K562 (cell line): ENCODE data around the gene SOS2. TPM values are rescaled to one million over a fixed set of nuclear protein-coding genes. Genes with fewer than 3 reads are reported as not detected.

Source experiments
- ATAC-seq: fragments of 200-7000 bp; cut with Tn5 transposase; 3 replicates; pipeline ENCODE4 v1.9.1; 2020; ENCODE audit warnings: moderate library complexity
- BruUV-seq: library from RNA; stranded (reverse); fragments of 400-500 nt; replicated peaks from 2 replicates; lab custom pipeline; 2021; lab: Mats Ljungman, UMichigan
- CTCF ChIA-PET: fragments of 300-600 bp; formaldehyde crosslinking; extraction: SDS; loops from one replicate; lab custom pipeline; 2021; ENCODE audit warnings: low intra/inter-chr PET ratio; lab: Yijun Ruan, JAX
- POLR2A ChIA-PET: fragments of 300-600, 350-650 bp; sonication (Branson Sonifier 250); formaldehyde crosslinking; extraction: SDS; loops from one replicate; lab custom pipeline; 2021; ENCODE audit warnings: antibody characterized with exemption, inconsistent platforms; lab: Yijun Ruan, JAX
- DNase-seq, 4 experiments: peaks; one replicate each; pipeline versions ENCODE4 v3.0.0 to v3.0.0-alpha.2; 2011 to 2018; ENCODE audit warnings: low spot score in 3 of 4, mixed read lengths in 3 of 4; ENCODE audit errors: extremely low read depth in 1 of 4
- FAIRE-seq: peaks from 2 replicates; lab custom pipeline; 2011; peaks lifted over from hg19 to GRCh38; lab: Jason Lieb, UNC
- H2AFZ ChIP-seq: 2 replicates; pipeline ENCODE4 v1.6.0; 2011; ENCODE audit warnings: low read depth, low read length, control low read depth, inconsistent platforms
- H3K27ac ChIP-seq: fragments of 200-600 bp; 3 replicates; pipeline ENCODE4 v1.8.0; 2011; ENCODE audit warnings: low read depth, mild to moderate bottlenecking, control low read depth, inconsistent platforms, low read length, moderate library complexity, mixed read lengths; ENCODE audit errors: extremely low read depth
- H3K27me3 ChIP-seq, 2 experiments: fragments of 300-600 bp in 1 of 2; 2 replicates in 1 of 2; 3 replicates in 1 of 2; pipeline versions ENCODE4 v1.6.0 to v1.8.0; 2011; ENCODE audit warnings: inconsistent platforms in 2 of 2, low read length in 2 of 2, mild to moderate bottlenecking in 1 of 2, mixed read lengths in 1 of 2, moderate library complexity in 1 of 2; ENCODE audit not compliant: control insufficient read depth in 2 of 2, insufficient read depth in 2 of 2
- H3K36me3 ChIP-seq: fragments of 300-600 bp; 3 replicates; pipeline ENCODE4 v1.8.0; 2011; ENCODE audit warnings: mild to moderate bottlenecking, low read length, inconsistent platforms; ENCODE audit not compliant: control insufficient read depth, insufficient read depth
- H3K4me1 ChIP-seq, 2 experiments: fragments of 200-600 bp in 1 of 2; replicated peaks in 1 of 2; 2 replicates in 1 of 2; 3 replicates in 1 of 2; pipeline versions ENCODE4 v1.5.1 to v1.8.0; 2011; ENCODE audit warnings: inconsistent platforms in 2 of 2, low read length in 2 of 2, mild to moderate bottlenecking in 1 of 2, mixed read lengths in 1 of 2, moderate library complexity in 1 of 2; ENCODE audit not compliant: control insufficient read depth in 2 of 2, insufficient read depth in 2 of 2
- H3K4me2 ChIP-seq: 2 replicates; pipeline ENCODE4 v1.6.1; 2011; ENCODE audit warnings: low read length, control low read depth, inconsistent platforms, mixed read lengths; ENCODE audit not compliant: insufficient read depth
- H3K4me3 ChIP-seq: fragments of 200-600 bp; sonication (generic), shearing (Covaris generic); 2 replicates; pipeline ENCODE4 v1.5.1; 2016; ENCODE audit warnings: control low read depth, inconsistent platforms
- H3K79me2 ChIP-seq: fragments of 200-600 bp; 3 replicates; pipeline ENCODE4 v1.8.0; 2011; ENCODE audit warnings: low read length, inconsistent platforms; ENCODE audit not compliant: control insufficient read depth, insufficient read depth
- H3K9ac ChIP-seq, 2 experiments: 2 replicates each; pipeline versions ENCODE4 v1.6.0 to v1.6.1; 2011; ENCODE audit warnings: low read depth in 2 of 2, low read length in 2 of 2, control low read depth in 1 of 2, inconsistent platforms in 1 of 2, mild to moderate bottlenecking in 1 of 2, mixed read lengths in 1 of 2; ENCODE audit not compliant: insufficient read depth in 1 of 2
- H3K9me1 ChIP-seq: one replicate; pipeline ENCODE4 v1.6.0; 2011; ENCODE audit warnings: inconsistent platforms, mild to moderate bottlenecking, low read length, moderate library complexity; ENCODE audit not compliant: control insufficient read depth, insufficient read depth
- H3K9me3 ChIP-seq: replicated peaks from 2 replicates; pipeline ENCODE4 v1.5.1; 2011; ENCODE audit warnings: low read depth, low read length, inconsistent platforms; ENCODE audit not compliant: control insufficient read depth, insufficient read depth
- H4K20me1 ChIP-seq: replicated peaks from 2 replicates; pipeline ENCODE4 v1.6.1; 2011; ENCODE audit warnings: low read length, inconsistent platforms, mixed read lengths; ENCODE audit not compliant: control insufficient read depth, insufficient read depth
- CEBPG ChIP-seq, 3 experiments: fragments of 200-800 bp in 1 of 3; sonication (Bioruptor generic) in 1 of 3; sonication (generic) in 1 of 3; formaldehyde crosslinking in 1 of 3; IDR thresholded peaks in 2 of 3; conservative IDR thresholded peaks in 1 of 3; 2 replicates each; pipeline versions ENCODE4 v1.6.1 to v1.8.0; 2016 to 2022; ENCODE audit warnings: missing compliant biosample characterization in 2 of 3, missing genetic modification characterization in 2 of 3, mild to moderate bottlenecking in 1 of 3, missing genetic modification reagents in 1 of 3
- ETS2 ChIP-seq: IDR thresholded peaks from 2 replicates; pipeline ENCODE4 v1.6.1; 2016; ENCODE audit warnings: borderline replicate concordance, missing genetic modification characterization, mild to moderate bottlenecking, moderate library complexity, missing compliant biosample characterization; ENCODE audit not compliant: poor library complexity, severe bottlenecking
- FOXA1 ChIP-seq: fragments of 450-650 bp; IDR thresholded peaks from 2 replicates; pipeline ENCODE4 v1.6.1; 2016; ENCODE audit warnings: mild to moderate bottlenecking, borderline replicate concordance
- FOXK1 ChIP-seq: sonication (generic); formaldehyde crosslinking; IDR thresholded peaks from 2 replicates; pipeline ENCODE4 v1.8.0; 2022; ENCODE audit warnings: missing genetic modification reagents, mild to moderate bottlenecking, borderline replicate concordance
- KHSRP ChIP-seq: fragments of 450-650 bp; IDR thresholded peaks from 2 replicates; pipeline ENCODE4 v1.6.1; 2017
- NBN ChIP-seq: fragments of 450-650 bp; IDR thresholded peaks from 2 replicates; pipeline ENCODE4 v1.6.1; 2016; ENCODE audit warnings: low read depth, mild to moderate bottlenecking
- PHF20 ChIP-seq: fragments of 450-650 bp; IDR thresholded peaks from 2 replicates; pipeline ENCODE4 v1.6.1; 2018; ENCODE audit not compliant: partially characterized antibody
- PHTF2 ChIP-seq: fragments of 250-450 bp; sonication (Bioruptor Pico); IDR thresholded peaks from 2 replicates; pipeline ENCODE4 v1.5.0; 2021; ENCODE audit warnings: mild to moderate bottlenecking
- POLR2B ChIP-seq: fragments of 450-650 bp; IDR thresholded peaks from 2 replicates; pipeline ENCODE4 v1.6.1; 2018; ENCODE audit warnings: low read depth; ENCODE audit not compliant: partially characterized antibody
- PTTG1 ChIP-seq: fragments of 450-650 bp; IDR thresholded peaks from 2 replicates; pipeline ENCODE4 v1.6.1; 2016; ENCODE audit warnings: low read depth, mild to moderate bottlenecking, missing genetic modification characterization, missing compliant biosample characterization
- RBM39 ChIP-seq: fragments of 200-400 bp; formaldehyde crosslinking; optimal IDR thresholded peaks from 2 replicates; pipeline ENCODE3; 2018; ENCODE audit warnings: low read depth, low read length
- ZC3H11A ChIP-seq: IDR thresholded peaks from 2 replicates; pipeline ENCODE4 v1.6.1; 2012; ENCODE audit warnings: low read depth, low read length, improper control_type of control experiment
- ZNF184 ChIP-seq: sonication (generic); formaldehyde crosslinking; IDR thresholded peaks from 2 replicates; pipeline ENCODE4 v1.5.0; 2020; ENCODE audit warnings: missing genetic modification reagents
- ZNF764 ChIP-seq: fragments of 250-450 bp; sonication (Bioruptor Pico); IDR thresholded peaks from 2 replicates; pipeline ENCODE4 v1.4.0; 2020; ENCODE audit warnings: low read depth, mild to moderate bottlenecking, moderate library complexity
- WGBS: fragments of 100-300 bp; shearing (Covaris generic); methylation state at CpG from one replicate; pipeline ENCODE4 v1.1.6; 2016; ENCODE audit warnings: low coverage, mixed read lengths; ENCODE audit not compliant: insufficient coverage; ENCODE audit errors: missing lambda C conversion rate; 5-methylcytosine and 5-hydroxymethylcytosine counted together
- in situ Hi-C: fragments of 300-500 bp; cut with MboI; formaldehyde crosslinking; loops from 4 replicates; pipeline ENCODE4 v1.15.0; 2018; ENCODE audit warnings: inconsistent platforms, mixed read lengths
- intact Hi-C: fragments of 100-400 bp; cut with micrococcal nuclease; formaldehyde crosslinking; loops from 2 replicates; pipeline ENCODE4 v1.14.2; 2022
- polyA plus RNA-seq, 8 experiments: library from polyadenylated mRNA; depleted of rRNA in 4 of 8; stranded (reverse) in 5 of 8; unstranded in 3 of 8; fragments of >200 nt; fragmentation: Nextera tagmentation in 2 of 8; fragmentation: Illumina TruSeq in 1 of 8; extraction: Ambion mirVana in 2 of 8; extraction: Trizol in 1 of 8; gene quantifications; 2 replicates each; pipeline versions ENCODE4 v1.2.1 to v1.2.3, GENCODE V29; 2011 to 2014; ENCODE audit warnings: inconsistent platforms in 1 of 8, missing spikeins in 1 of 8
- total RNA-seq, 7 experiments: library from RNA; depleted of rRNA in 6 of 7; stranded (reverse); fragments of >200 nt in 6 of 7; fragmentation: Illumina TruSeq in 2 of 7; extraction: Trizol in 2 of 7; gene quantifications; 2 replicates each; pipeline versions ENCODE4 v1.2.1 to v1.2.3, GENCODE V29; 2011 to 2021; ENCODE audit warnings: low replicate concordance in 1 of 7
- TF ChIP-seq, protein P1 (sequence below): fragments of 250-450 bp; sonication (Bioruptor Pico); IDR thresholded peaks from 2 replicates; pipeline ENCODE4 v1.4.0; 2020; ENCODE audit warnings: borderline replicate concordance
- TF ChIP-seq, protein P2 (sequence below), 2 experiments: IDR thresholded peaks in 1 of 2; conservative IDR thresholded peaks in 1 of 2; 2 replicates each; pipeline ENCODE4 v1.6.1; 2016; ENCODE audit warnings: low read depth in 2 of 2, mild to moderate bottlenecking in 1 of 2, missing compliant biosample characterization in 1 of 2, missing genetic modification characterization in 1 of 2, moderate library complexity in 1 of 2
- TF ChIP-seq, protein P3 (sequence below): conservative IDR thresholded peaks from 2 replicates; pipeline ENCODE4 v1.6.1; 2011; ENCODE audit warnings: low read depth, mild to moderate bottlenecking, low read length; ENCODE audit not compliant: control insufficient read depth

Gene SOS2
- total and polyA plus RNA-seq, 9 of the 15 experiments (the other 6 are each of a cell fraction or from before 2014, with no cell fraction given): 2.2 to 13.1 (median 10.5) TPM

DNA sequence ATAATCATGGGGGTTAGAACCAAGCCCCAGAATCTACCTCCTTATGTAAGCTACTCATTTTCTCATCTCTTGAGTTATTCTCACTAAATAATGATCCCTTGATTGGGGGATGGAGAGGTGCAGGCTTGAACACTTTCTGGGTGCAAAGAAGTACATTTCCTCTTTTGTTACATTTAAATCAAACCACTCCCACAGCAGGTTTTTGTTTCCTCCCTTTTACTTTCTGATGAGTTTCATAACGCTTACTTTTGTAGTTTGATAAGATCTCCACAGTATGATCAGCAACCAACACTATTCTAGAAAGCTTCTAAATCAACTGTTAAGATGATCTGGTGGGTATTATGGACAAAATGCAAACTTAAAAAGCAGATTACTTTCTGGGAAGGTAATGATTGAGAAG lies 135.5 kb downstream of the SOS2 start:
- Histone ChIP-seq H4K20me1 (no peaks in the 10 kb centered on the region), H3K36me3 (no peaks in the 10 kb centered on the region), H3K79me2 (no peaks in the 10 kb centered on the region), H3K4me3 (no peak overlapping the region), H2AFZ (no peak overlapping the region), H3K9ac (no peak overlapping the region), H3K4me1 (no peaks in the 10 kb centered on the region; a peak in 1 of 5 replicates), H3K9me3 (no peaks in the 10 kb centered on the region), H3K27me3 (no peaks in the 10 kb centered on the region), H3K9me1 (no peaks in the 10 kb centered on the region), H3K27ac (no peak overlapping the region), H3K4me2 (no peak overlapping the region)
- in situ Hi-C loops: no loop called here
- CTCF ChIA-PET: no interaction called here
- FAIRE-seq (no peak), ATAC-seq (no peak), DNase-seq (no peak)
- 10% methylated on average over 1 of the region's 1 CpG for WGBS
- POLR2A ChIA-PET: no interaction called here
- no TSS peak for BruUV-seq
- intact Hi-C loops: no loop called here
- no peak for TF ChIP-seq ZNF764
- TF ChIP-seq ZC3H11A: no peak
- TF ChIP-seq PHF20: no peak
- no peak for TF ChIP-seq FOXA1
- TF ChIP-seq, protein P1, sequence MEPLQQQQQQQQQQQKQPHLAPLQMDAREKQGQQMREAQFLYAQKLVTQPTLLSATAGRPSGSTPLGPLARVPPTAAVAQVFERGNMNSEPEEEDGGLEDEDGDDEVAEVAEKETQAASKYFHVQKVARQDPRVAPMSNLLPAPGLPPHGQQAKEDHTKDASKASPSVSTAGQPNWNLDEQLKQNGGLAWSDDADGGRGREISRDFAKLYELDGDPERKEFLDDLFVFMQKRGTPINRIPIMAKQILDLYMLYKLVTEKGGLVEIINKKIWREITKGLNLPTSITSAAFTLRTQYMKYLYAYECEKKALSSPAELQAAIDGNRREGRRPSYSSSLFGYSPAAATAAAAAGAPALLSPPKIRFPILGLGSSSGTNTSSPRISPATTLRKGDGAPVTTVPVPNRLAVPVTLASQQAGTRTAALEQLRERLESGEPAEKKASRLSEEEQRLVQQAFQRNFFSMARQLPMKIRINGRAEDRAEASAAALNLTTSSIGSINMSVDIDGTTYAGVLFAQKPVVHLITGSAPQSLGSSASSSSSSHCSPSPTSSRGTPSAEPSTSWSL (CRISPR knock-in tag): no peak
- no peak for TF ChIP-seq POLR2B
- TF ChIP-seq, protein P2, sequence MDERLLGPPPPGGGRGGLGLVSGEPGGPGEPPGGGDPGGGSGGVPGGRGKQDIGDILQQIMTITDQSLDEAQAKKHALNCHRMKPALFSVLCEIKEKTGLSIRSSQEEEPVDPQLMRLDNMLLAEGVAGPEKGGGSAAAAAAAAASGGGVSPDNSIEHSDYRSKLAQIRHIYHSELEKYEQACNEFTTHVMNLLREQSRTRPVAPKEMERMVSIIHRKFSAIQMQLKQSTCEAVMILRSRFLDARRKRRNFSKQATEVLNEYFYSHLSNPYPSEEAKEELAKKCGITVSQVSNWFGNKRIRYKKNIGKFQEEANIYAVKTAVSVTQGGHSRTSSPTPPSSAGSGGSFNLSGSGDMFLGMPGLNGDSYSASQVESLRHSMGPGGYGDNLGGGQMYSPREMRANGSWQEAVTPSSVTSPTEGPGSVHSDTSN (CRISPR knock-in tag; IDR thresholded peaks at IDR 0.05; ENCODE audit: low read depth): no peak
- TF ChIP-seq, protein P2 (tag; conservative IDR thresholded peaks at IDR 0.05; ENCODE audit: low read depth): no peak
- TF ChIP-seq, protein P3, sequence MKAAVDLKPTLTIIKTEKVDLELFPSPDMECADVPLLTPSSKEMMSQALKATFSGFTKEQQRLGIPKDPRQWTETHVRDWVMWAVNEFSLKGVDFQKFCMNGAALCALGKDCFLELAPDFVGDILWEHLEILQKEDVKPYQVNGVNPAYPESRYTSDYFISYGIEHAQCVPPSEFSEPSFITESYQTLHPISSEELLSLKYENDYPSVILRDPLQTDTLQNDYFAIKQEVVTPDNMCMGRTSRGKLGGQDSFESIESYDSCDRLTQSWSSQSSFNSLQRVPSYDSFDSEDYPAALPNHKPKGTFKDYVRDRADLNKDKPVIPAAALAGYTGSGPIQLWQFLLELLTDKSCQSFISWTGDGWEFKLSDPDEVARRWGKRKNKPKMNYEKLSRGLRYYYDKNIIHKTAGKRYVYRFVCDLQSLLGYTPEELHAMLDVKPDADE: no peak
- TF ChIP-seq RBM39: no peak
- no peak for TF ChIP-seq FOXK1 (CRISPR knock-in tag)
- no peak for TF ChIP-seq PHTF2
- no peak for TF ChIP-seq PTTG1 (tag)
- no peak for TF ChIP-seq KHSRP
- no peak for TF ChIP-seq ZNF184
- no peak for TF ChIP-seq CEBPG (CRISPR knock-in tag; IDR thresholded peaks at IDR 0.05)
- no peak for TF ChIP-seq CEBPG (tag; conservative IDR thresholded peaks at IDR 0.05 in 1 of 2, IDR thresholded peaks at IDR 0.05 in 1 of 2)
- TF ChIP-seq ETS2: no peak
- TF ChIP-seq NBN: no peak
